Retinal pigment epithelial cell (primary cell): ENCODE results near the gene HECTD4.

Source experiments
- DNase-seq: peaks from one replicate; pipeline ENCODE4 v3.0.0-alpha.2; 2010; ENCODE audit warnings: low read depth
- H3K4me3 ChIP-seq: 2 replicates; pipeline ENCODE4 v1.5.1; 2011; ENCODE audit warnings: mild to moderate bottlenecking, low read length, control low read depth, moderate library complexity
- TF ChIP-seq, protein P1 (sequence below): conservative IDR thresholded peaks from 2 replicates; pipeline ENCODE4 v1.5.1; 2011; ENCODE audit warnings: low read depth, low read length, control low read depth, inconsistent platforms

The HECTD4 gene

DNA sequence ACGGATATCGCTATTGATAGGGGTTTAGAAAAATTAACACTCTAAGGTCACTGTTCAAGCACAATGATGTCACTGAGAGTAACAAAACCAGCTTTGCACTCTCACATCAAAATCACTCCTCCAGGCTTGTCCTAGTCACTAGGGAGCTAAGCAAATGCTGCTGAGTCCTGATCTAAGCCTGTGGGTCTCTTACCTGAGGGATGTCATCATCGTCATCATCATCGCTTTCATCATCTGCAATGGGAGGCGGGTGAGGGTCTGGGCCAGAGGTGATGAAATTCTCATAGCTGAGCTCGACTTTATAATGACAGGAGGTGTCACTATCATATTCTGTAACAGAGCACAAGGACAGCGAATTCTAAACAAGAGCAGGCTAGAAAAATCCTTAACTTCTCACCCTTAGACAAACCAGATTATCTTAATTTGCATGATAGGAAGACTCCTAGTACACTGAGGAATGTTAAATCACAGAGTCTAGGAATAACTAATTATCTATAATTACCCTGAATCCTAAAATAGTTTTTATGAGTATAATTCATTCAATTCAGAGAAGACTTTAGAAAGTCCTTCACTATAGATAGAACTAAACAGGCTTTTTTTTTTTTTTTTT, 173.8 kb downstream of the HECTD4 start:
- DNase-seq: no peak
- TF ChIP-seq, protein P1, sequence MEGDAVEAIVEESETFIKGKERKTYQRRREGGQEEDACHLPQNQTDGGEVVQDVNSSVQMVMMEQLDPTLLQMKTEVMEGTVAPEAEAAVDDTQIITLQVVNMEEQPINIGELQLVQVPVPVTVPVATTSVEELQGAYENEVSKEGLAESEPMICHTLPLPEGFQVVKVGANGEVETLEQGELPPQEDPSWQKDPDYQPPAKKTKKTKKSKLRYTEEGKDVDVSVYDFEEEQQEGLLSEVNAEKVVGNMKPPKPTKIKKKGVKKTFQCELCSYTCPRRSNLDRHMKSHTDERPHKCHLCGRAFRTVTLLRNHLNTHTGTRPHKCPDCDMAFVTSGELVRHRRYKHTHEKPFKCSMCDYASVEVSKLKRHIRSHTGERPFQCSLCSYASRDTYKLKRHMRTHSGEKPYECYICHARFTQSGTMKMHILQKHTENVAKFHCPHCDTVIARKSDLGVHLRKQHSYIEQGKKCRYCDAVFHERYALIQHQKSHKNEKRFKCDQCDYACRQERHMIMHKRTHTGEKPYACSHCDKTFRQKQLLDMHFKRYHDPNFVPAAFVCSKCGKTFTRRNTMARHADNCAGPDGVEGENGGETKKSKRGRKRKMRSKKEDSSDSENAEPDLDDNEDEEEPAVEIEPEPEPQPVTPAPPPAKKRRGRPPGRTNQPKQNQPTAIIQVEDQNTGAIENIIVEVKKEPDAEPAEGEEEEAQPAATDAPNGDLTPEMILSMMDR: no peak
- no peak overlapping the region for H3K4me3 ChIP-seq

DNA sequence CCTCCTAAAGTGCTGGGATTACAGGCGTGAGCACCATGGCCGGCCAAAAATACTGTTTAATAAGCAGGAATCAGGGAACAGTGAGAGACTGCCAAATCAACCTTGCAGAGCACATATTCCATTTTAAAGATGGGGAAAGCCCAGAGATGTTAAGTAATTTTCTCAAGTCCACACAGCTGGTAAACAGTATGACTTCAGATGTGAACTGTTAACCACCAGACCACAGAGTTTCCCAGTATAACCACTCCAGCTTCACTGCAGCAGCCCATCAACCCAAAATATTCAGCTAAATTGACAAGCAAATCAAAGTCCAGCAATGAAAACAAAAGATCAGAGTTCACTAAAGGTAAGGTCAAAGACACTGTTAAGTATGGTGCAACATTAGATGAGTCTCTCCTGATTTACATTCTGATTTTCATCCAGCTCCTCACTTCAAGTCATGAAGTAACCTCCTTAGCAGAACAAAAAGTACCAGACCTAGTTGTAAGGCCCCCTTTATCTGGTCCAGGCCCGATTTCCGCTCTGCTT, 174.8 kb downstream of the HECTD4 start:
- DNase-seq: no peak
- TF ChIP-seq, protein P1: no peak
- H3K4me3 ChIP-seq: no peak overlapping the region

DNA sequence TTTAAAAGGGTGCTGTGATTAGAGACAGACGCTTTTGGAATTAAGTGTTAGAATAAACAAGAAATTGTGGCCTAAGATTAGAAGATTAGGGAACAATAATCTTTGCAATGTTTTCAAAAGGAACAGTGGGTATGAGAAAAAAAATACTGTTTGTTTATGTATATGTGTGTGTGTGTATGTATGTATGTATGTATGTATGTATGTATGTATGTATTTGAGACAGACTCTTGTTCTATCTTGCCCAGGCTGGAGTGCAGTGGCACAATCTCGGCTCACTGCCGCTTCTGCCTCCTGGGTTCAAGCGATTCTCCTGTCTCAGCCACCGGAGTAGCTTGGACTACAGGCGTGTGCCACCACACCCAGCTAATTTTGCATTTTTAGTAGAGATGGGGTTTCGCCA, 175.3 kb downstream of the HECTD4 start:
- H3K4me3 ChIP-seq: no peak overlapping the region
- no peak for DNase-seq
- TF ChIP-seq, protein P1: no peak

DNA sequence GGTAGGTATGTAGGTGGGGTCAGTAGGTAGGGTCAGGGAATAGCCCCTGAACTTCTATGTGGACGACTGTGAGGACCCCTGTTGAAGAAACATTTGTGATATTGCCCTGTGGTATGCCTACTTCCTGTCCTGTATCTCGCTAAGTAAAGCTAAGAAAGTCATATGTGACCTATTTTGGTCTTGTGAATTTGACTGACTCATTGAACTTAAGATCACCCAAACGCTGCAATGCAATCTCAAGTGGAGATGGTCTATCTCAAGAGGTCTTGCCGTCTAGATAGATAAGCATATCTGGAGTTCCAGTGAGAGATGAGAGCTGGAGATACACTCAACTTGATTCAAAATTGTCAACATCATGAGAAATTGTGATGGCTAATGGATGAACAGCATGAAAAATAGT, 183.1 kb downstream of the HECTD4 start:
- TF ChIP-seq, protein P1: no peak
- DNase-seq: no peak
- no peak overlapping the region for H3K4me3 ChIP-seq

DNA sequence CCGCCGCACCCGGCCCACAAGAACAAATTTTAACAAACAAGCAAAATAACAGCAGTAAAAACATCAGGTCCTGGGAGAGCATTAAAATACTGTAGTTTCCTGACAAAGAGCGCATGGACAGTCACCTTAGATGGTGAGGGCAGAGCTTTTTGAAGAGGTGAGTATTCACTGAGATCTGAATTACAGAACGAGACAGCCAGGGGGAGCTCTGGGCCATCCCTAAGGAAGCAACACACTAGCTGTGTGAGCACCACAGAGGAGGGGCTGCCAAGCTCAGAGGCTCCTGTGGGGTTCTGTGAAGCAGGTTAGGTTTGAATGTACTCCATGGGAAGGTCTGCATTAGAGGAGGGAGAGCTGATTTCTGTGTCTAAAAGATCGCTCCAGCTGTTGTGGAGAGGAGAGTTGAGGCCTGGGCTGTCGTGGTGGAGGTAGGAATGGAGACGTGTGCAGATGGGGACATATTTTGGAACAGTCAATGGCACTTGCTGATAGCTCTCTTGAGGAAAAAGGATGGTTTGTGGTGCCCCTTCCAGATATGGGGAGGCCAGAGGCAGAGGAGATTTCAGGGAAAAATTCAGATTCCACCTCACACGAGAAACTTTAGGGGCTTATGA, 184.0 kb downstream of the HECTD4 start:
- TF ChIP-seq, protein P1: peak; percentile 79
- peak; percentile 13 for DNase-seq
- H3K4me3 ChIP-seq: no peak overlapping the region

DNA sequence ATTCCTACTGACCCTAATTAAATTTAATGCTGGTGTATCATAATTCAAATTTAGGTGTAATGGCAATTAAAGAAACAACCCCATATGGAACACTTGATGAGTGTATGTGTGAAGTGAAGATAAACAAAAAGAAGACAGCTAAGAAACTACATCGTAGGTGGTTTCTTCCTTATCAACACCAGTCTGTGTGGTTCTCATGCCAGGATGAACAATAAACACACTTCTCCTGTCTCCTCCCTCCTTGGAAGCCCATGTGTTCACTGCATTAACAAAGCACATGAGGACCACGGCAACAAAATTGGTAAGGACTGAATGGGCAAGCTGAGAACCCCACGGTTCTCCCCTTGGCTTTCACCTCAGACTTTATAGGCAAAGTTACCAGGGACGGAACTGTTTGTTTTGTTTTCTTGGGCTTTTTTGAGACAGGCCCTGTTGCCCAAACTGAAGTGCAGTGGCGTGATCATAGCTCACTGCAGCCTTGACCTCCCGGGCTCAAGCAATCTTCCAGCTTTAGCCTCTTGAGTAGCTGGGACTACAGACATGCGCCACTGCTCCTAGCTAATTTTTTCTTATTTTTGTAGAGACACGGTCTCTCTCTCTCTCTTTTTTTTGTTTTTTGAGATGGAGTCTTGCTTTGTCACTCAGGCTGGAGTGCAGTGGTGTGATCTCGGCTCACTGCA, 185.9 kb downstream of the HECTD4 start:
- TF ChIP-seq, protein P1: no peak
- no peak overlapping the region for H3K4me3 ChIP-seq
- no peak for DNase-seq
